GM21526 (cell line): ENCODE results near the gene FABP6.
"Not testable (repeated sequence)": the region's sequence is repeated elsewhere in the genome, so short reads cannot be mapped to it uniquely, and the experiment has no call there.

Experiments
- ATAC-seq: cut with Tn5 transposase; IDR thresholded peaks from one replicate; pipeline ENCODE4 v1.9.1; 2021; ENCODE audit warnings: moderate library complexity; ENCODE audit not compliant: unreplicated experiment, low FRiP score

The FABP6 gene, protein sequence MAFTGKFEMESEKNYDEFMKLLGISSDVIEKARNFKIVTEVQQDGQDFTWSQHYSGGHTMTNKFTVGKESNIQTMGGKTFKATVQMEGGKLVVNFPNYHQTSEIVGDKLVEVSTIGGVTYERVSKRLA

DNA sequence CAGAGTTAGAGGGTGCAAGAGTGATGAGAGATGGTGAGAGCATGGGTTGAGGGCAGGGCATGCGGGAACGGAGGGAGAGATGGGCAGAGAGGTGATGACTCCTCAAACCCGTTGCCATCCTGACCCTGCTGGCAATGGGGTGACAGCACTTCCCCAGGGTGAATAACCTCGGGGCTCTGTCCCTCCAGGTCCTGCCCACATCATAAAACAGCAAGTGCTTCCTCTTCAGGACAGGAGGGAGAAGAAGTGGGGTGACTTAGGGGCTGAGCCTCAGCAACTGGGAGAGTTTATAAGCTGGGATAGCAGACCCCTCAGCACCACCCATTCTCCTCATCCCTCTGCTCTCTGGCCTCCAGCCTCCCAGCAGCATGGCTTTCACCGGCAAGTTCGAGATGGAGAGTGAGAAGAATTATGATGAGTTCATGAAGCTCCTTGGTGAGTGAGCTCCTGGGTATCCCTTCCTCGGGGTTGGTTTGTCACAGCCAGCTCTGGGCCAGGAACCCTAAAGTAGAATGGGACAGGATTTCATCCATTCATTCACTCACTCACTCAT, at the start of gene FABP6:
Gene FABP6 (plus strand): TSS at position 317 of the 553 bp plus-strand sequence. CDS start 52 bp downstream, at position 369.
- ATAC-seq = no peak

DNA sequence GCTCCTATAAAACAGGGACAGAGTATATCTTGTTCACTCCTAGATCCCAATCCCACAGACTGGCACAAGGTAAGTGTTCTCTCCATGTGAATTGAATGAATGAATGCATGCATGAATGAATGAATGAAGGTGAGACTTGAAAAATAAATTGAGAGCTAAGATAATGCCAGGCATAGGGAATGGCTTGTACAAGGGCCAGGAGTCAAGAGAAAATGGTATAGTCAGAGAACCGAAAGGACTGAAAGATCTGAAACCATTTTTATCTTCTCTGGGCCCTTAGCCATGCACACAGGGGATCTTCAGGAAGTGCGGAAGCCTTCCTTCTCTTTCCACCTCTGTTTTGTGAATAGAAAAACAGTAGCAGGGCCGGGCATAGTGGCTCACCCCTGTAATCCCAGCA, 48.4 kb upstream of the FABP6 start:
- ATAC-seq = no peak

DNA sequence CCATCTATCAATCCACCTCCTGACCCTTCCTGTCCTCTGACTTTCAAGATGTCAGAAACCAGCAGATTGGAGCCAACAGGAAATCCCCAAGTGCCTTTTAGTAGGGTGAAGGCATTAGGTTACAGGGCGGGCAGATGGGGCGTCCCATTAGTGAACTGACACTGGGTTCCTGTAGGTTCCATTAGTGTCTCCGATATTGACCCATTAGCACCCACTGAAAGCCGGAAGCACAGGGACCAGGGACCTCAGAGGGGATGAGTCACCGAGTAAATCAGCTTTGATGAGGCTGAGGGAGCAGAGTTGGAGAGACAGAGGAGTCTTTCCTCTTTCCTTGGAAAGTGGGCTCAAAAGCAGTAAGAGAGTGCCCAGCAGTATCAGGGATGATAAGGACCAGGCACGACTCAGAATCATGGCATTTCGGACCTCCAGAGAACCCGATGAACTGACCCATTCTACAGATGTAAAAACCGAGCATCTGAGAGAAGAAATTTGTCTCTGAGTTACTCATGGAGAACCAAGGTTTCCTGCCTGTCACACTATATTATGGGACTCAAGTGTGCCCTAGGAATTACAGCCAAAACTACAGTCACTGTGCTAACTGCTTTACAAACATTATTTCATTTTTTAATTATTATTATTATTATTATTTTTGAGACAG, 47.2 kb upstream of the FABP6 start:
- no peak for ATAC-seq

DNA sequence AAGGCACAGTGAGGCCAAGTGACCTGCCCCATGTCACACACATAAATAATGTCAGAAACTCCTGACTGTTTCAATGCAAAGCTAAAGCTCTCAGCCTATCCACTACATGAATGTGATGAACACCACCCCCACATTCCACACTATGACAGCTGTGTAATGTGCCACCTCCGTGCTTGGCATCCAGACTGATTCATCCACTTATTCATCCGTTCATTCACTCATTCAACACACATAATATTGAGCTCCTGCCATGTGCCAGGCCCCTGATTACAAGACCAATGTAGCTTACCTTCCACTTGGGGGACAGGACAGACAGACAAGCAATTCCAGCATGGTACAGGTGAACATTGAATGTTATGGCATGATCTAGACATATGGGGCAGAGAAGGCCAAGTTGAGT, 46.2 kb upstream of the FABP6 start:
- ATAC-seq = no peak

DNA sequence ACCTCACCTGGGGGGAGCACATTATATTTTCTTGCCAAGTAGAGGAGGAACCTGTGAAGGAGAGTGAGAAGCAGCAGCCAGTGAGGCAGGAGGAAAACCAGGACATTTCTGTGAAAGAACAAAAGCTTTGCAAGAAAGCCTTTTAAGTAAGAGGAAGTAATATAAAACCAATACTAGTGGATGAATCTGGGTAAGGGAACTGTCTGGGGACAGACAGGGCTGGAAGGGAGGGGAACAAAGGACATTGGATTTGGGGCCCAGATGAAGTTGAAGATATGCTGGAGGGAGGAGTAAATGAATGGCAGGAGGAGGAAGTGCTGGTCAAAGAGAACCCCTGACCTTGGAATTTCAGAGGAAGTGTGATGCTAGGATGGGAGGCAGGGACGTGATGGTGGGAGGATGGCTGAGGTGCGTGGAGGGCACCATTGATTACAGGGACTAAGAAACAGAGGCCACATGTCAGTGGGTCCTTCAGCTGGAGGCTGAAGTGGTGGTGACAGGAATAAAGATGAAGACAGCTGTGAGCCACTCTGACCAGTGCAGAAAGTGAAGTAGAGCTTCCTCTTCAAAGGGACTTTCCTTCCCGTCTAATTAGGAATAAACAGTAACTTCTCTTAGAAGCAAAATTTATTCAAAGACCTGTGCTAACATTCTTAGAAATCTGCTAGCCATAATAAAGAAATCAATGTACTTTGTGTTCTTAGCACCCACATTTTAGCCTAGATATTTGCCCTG, 43.5 kb upstream of the FABP6 start:
- ATAC-seq = no peak

DNA sequence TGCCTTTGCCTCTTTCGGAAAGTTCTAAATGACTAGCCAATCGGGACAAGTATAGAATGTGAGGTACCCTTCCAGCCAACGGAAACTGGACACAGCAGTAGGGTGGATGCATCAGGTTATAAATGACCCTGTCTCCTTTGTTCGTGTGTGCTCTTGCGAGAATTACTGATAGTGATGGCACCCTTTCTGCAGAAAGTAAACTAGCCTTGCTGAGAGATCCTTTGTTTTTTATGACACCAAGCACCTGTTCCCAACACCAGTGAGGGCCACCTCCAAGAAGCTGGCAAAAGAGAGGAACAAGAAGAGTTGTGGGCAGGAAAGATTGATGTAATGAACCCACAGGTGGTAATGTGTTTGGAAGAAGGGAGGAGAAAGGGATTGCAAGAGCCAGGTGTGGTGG, 42.8 kb upstream of the FABP6 start:
- no peak for ATAC-seq

DNA sequence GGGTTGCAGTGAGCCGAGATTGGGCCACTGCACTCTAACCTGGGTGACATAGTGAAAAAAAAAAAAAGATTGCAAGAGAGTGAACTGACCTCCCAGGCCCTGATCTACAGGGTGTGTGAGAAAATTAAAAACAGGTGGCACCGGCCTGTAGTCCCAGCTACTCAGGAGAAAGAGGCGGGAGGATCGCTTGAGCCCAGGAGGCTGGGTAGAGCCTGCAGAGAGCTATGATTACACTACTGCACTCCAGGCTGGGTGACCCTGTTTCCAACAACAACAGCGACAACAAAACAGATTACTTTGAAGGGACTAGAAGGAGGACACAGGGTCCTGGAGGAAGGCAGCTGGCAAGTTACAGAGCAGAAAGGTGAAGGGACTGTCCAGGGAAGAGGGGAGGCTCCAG, 42.2 kb upstream of the FABP6 start:
- ATAC-seq = no peak

DNA sequence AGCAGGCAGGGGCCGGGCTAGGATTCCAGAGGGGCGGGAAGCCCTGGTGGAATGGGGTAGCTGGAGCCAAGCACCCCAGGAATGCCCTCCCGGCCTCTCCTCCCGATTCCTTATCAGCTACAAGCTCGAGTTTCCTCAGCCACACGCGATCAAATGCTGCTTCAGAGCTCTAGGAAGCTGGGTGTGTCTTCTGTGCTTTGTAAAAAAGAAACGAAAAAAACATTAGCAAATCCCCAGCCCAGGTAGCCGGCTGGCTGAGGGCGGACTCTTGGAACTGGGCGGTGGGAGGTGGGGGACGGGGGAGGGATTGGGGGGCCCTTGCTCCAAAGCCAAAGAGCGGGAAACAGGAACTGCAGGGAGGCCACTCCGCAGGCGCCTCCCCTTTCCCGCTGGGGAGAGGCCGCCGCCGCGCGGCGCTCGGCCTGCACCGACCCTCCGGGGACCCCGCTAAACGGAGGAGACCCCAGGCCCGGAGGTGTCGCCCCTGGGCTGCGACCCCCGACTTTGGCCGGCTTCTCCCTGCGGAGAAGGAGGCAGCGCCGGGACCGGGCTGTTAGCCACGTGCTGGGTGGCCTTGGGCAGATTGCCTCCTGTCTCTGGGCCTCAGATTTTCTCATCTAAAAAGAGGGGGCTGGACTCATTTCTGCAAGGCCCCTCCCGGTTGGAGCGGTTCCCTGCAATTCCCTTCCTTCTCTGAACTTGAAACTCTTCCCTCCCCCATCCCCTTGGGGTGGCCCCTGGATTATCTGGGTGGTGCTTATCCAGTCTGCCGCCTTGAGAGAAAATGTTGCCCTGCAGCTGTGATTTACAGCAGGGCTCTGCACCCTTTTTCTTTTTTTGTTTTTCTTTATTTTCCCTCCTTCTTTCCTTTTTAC, 40.9 kb upstream of the FABP6 start:
- ATAC-seq = no peak

DNA sequence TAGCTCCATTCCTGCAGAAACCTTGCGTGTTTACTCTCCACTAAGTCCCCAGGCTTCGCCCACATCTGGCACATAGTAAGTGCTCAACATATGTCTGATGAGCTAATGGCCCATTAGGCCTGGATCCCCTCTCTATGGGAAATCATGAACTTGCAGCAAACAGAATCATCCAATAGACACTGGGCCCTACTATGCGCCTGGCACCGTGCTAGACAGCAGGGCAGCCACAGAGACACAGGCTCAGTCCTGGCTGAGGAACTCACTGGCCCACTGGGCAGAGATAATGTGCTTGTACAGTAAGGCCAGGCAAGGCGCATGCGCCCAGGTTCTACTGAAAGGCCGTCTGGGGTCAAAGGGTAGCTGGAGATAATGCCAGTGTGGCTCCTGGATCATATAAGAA, 36.9 kb upstream of the FABP6 start:
- no peak for ATAC-seq

DNA sequence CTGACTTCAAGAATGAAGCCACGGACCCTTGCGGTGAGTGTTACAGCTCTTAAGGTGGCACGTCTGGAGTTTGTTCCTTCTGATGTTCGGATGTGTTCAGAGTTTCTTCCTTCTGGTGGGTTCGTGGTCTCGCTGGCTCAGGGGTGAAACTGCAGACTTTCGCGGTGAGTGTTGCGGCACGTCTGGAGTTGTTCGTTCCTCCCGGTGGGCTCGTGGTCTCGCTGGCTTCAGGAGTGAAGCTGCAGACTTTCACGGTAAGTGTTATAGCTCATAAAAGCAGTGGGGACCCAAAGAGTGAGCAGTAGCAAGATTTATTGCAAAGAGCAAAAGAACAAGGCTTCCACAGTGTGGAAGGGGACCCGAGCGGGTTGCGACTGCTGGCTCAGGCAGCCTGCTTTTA, 36.2 kb upstream of the FABP6 start:
- ATAC-seq = not testable (repeated sequence)

DNA sequence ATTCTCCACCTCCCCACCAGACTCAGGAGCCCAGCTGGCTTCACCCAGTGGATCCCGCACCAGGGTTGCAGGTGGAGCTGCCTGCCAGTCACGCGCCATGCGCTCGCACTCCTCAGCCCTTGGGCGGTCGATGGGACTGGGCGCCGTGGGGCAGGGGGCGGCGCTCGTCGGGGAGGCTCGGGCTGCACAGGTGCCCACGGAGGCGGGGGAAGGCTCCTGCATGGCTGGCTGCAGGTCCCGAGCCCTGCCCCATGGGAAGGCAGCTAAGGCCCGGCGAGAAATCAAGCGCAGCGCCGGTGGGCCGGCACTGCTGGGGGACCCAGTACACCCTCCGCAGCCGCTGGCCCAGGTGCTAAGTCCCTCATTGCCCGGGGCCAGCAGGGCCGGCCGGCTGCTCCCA, 35.5 kb upstream of the FABP6 start:
- not testable (repeated sequence) for ATAC-seq

DNA sequence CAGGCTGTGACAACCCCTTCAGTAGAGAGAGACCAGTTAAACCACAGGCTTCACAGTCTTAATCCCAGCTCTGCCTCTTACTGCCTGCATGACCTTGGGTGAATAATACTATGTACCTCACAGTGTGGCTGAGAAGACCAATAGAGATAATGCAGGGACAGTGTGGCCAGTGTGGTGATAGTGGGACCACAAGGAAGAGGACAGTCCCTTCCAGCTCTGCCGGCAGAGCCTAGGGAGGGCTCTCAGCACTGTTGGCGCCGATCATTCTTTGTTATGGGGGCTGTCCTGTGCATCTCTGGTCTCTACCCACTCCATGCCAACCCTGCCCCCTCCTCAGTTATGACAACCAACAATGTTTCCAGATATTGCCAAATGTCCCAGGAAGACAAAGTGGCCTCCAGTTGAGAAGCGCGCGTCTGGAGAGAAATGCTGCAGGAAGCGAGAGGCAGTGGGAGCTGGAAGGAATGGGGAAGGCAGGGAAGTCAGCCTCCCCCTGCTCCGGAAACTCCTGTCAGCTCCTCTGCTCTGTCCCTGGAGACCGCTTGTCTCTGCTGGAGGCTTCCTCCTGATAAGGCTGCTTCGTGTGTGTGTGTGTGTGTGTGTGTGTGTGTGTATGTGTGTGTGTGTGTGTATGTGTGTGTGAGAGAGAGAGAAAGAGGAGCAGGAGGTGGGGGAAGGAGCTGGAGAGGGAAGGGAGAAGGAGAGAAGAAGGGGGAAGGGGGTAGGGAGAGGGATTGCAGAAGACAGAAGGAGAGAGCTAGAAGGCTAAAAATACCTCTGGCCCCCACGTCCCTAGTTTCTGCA, 31.8 kb upstream of the FABP6 start:
- ATAC-seq = no peak

DNA sequence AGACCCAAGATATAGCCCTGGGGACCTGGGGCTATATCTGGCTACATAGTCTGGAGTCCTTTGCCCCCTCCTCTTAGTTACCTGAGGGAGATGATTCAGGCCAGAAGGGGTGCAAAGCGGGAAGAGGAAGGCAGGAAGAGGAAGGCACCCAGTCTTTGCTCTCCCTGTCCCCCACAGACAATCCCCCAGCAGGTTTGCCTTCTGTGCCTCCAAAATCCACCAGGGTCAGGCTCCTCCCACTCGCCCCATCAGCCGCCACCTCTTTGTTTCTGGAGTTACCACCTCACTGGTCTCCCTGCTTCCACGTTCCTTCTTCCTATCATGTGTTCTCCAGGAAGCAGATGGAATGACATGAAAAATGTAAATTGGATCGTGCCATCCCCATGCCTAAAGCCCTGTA, 31.2 kb upstream of the FABP6 start:
- no peak for ATAC-seq

DNA sequence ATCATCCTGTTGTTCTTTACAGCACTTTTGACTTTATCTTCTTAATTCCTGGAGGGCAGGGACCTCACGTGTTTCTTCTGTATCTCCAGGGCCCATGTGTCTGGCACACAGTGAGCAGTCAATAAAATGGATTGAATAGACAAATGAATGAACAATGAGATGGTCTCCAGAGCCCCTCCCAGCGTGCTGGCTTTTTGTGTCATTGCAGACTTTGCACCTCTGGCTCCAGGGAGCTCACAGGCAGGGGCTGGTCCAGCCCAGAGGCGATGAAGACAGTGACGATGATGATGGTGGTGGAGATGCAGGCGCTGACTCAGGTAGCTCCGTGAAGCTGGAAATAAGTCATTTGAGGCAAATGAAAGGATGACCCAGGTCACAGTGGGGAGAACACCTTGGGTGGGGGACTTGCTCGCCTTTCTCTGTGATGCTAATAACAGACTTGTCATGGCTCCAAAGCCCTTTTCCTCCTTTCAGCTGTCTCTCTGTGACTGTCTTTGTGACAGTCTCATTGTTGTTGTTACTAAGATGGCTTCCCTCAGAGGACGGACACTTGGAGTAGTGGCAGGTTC, 30.4 kb upstream of the FABP6 start:
- ATAC-seq = no peak

DNA sequence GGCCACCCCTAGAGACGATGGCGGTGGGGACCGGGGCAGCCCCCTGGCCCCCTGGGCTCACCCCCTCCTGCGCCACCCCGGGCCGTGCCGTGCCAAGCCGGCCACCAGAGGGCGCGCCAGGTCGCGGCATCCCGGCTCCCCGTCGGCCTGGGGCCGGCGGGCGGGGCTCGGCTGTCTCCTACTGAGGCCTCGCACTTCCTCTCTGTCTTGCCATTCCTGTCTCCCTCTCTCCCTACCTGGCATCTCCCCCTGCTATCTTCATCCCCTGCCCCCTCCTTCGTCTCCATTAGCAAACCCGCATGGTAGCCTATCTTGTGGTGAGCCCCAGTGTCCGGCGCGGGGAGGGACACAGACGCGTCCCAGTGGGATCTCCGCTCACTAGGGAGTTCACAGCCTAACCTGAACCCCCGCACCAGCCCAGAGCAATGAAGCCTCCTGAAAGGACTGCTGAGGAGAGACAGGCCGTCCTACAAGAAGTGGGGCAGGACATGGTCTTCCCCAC, 29.8 kb upstream of the FABP6 start:
- ATAC-seq = peak; percentile 94

DNA sequence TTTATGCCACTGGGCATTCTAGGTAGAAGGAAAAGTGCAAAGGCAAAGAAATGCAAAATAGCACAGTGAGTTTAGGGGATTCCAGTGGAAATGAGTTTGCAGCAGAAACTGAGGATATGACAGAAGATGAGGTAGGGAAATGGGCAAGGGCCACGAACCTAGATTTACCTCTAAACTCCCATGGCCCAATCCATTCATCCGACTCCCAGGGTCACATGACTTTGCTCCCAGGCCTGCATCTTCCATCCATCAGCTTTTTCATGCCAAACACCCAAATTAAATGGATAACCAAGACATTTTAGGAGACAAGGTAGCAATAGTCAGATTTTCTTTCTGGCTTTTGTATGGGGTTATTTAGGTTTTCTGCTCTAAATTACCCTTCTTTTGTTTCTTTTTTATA, 22.2 kb upstream of the FABP6 start:
- ATAC-seq = no peak

DNA sequence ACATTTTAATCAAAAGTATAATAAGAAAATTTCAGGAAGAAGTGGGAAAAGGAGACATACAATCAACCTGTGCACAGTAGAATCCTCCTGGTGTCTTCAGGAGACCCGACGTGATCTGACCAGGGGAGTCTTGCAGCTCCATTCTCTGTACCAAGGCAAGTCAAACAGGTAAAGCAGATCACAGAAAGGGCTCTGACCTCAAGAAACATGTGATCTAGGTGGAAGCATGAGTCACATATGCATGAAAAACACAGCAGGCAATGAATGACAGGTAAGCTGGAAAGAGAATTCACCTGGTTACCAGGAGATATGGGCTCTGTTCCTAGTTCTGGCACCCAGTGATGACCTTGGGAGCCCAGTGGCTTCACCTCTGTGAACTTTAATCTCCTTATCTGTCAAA, 19.4 kb upstream of the FABP6 start:
- ATAC-seq = no peak

DNA sequence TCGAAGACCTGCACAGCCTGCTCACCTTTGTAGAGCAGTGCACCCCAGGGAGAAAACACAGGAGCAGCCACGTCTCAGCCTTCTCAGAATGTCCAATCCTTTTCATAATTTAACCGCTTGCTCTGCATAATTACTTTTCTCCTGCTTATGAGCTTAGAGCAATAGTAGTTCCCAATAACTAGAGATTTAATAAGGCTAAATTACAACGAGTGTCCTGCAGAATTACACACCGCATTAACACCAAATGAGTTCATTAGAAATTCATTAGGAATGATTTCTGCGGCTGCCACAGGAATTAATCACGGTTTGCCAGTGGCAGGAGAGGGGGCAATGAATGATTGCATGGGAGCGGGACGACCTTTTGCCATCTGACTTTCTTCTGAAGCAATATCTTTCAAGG, 18.7 kb upstream of the FABP6 start:
- no peak for ATAC-seq

DNA sequence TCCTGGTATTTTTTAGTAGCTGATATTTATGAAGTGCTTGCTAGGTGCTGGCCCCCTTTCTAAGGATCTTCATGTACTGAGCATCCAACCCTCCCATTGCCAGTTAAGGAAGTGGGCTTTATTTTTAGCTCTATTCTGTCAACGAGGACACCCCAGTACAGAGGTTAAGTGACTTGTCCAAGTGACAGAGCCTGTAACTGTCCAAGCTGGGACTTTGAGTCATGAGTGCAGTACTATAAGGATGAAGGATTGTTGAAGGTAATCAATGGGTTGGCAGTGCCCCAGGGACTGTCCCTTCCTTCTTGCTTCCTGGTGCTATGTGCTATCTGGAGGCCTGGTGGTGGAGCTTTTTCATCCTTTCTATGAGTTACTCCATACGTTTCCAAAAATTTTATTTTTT, 18.0 kb upstream of the FABP6 start:
- no peak for ATAC-seq

DNA sequence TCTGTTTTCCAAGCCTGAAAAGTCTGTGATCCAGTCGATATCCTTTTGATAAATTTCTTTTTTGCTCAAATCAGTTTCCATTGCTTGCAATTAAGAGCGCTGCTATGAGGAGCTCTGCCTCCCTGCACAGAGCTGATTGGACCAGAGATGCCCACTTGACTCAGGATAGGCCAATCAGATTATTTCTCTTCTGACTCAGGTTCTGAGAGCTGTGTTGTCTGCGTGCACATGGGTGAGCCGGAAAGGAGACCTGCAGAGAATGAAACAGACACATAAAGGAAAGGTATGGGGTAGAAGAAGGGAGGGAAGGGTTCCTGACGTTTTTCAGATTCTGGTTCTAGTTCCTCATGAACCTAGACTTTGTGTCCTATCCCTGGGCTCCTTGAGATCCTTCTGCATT, 15.8 kb upstream of the FABP6 start:
- no peak for ATAC-seq
